GM12878 (cell line): ENCODE data around the gene RPRD1B. TPM values are rescaled to one million over a fixed set of nuclear protein-coding genes. Genes with fewer than 3 reads are reported as not detected.

Experiments
- BHLHE40 ChIP-seq, 2 experiments: fragments of 450-650 bp in 1 of 2; IDR thresholded peaks; 2 replicates each; pipeline ENCODE4 v1.6.1; 2011 to 2017; ENCODE audit warnings: low read depth in 2 of 2, borderline replicate concordance in 1 of 2, improper control_type of control experiment in 1 of 2, low read length in 1 of 2, mild to moderate bottlenecking in 1 of 2
- BRCA1 ChIP-seq: IDR thresholded peaks from 2 replicates; pipeline ENCODE4 v1.6.1; 2011; ENCODE audit warnings: low read depth, low read length, improper control_type of control experiment
- CBX3 ChIP-seq: fragments of 200-600 bp; sonication (generic); IDR thresholded peaks from 2 replicates; pipeline ENCODE4 v1.6.1; 2016; ENCODE audit warnings: low read depth, borderline replicate concordance
- CBX5 ChIP-seq: sonication (generic); IDR thresholded peaks from 2 replicates; pipeline ENCODE4 v1.6.1; 2016; ENCODE audit warnings: low read depth, moderate library complexity, mild to moderate bottlenecking, inconsistent platforms
- E2F4 ChIP-seq: IDR thresholded peaks from 2 replicates; pipeline ENCODE4 v1.6.1; 2012; ENCODE audit warnings: low read depth, low read length, improper control_type of control experiment
- HSF1 ChIP-seq: fragments of 150-350 bp; IDR thresholded peaks from 2 replicates; pipeline ENCODE4 v1.6.1; 2014; ENCODE audit warnings: mild to moderate bottlenecking, low read depth, low read length
- MAX ChIP-seq: IDR thresholded peaks from 2 replicates; pipeline ENCODE4 v1.6.1; 2012; ENCODE audit warnings: low read depth, low read length, improper control_type of control experiment
- NFXL1 ChIP-seq: fragments of 450-650 bp; IDR thresholded peaks from 2 replicates; pipeline ENCODE4 v1.6.1; 2017; ENCODE audit warnings: antibody characterized with exemption, mild to moderate bottlenecking, borderline replicate concordance
- POLR2AphosphoS5 ChIP-seq: IDR thresholded peaks from 2 replicates; pipeline ENCODE4 v1.6.1; 2011; ENCODE audit warnings: mild to moderate bottlenecking, low read length, inconsistent platforms
- RBBP5 ChIP-seq: fragments of 200-600 bp; sonication (generic); conservative IDR thresholded peaks from 2 replicates; pipeline ENCODE4 v1.6.1; 2016
- SPI1 ChIP-seq: IDR thresholded peaks from 2 replicates; pipeline ENCODE4 v1.6.1; 2011; ENCODE audit warnings: low read depth, mild to moderate bottlenecking, low read length, moderate library complexity, borderline replicate concordance; ENCODE audit not compliant: insufficient read depth
- SRF ChIP-seq, 2 experiments: IDR thresholded peaks; 2 replicates each; pipeline ENCODE4 v1.6.1; 2011; ENCODE audit warnings: low read depth in 2 of 2, low read length in 2 of 2, mild to moderate bottlenecking in 1 of 2, moderate library complexity in 1 of 2
- TCF3 ChIP-seq: IDR thresholded peaks from 2 replicates; pipeline ENCODE4 v1.6.1; 2012; ENCODE audit warnings: low read depth, mild to moderate bottlenecking, low read length, borderline replicate concordance; ENCODE audit not compliant: insufficient read depth
- ZBED1 ChIP-seq: IDR thresholded peaks from 2 replicates; pipeline ENCODE4 v1.6.1; 2016; ENCODE audit warnings: borderline replicate concordance
- ZBTB40 ChIP-seq: fragments of 450-650 bp; IDR thresholded peaks from 2 replicates; pipeline ENCODE4 v1.6.1; 2016; ENCODE audit warnings: mild to moderate bottlenecking, moderate library complexity, borderline replicate concordance
- ZNF384 ChIP-seq: IDR thresholded peaks from 2 replicates; pipeline ENCODE4 v1.6.1; 2012; ENCODE audit warnings: low read depth, mild to moderate bottlenecking, low read length, improper control_type of control experiment, borderline replicate concordance
- ZNF687 ChIP-seq: fragments of 450-650 bp; IDR thresholded peaks from 2 replicates; pipeline ENCODE4 v1.6.1; 2017; ENCODE audit warnings: mild to moderate bottlenecking, moderate library complexity
- polyA plus RNA-seq, 11 experiments: library from polyadenylated mRNA; depleted of rRNA in 4 of 11; unstranded in 6 of 11; stranded (reverse) in 5 of 11; fragments of >200 nt; fragmentation: Nextera tagmentation in 4 of 11; fragmentation: Illumina TruSeq in 1 of 11; extraction: Ambion mirVana in 4 of 11; extraction: Trizol in 1 of 11; gene quantifications; 1 replicate in 1 of 11; 2 replicates in 10 of 11; pipeline versions ENCODE4 v1.2.1 to v1.2.3, GENCODE V29; 2011 to 2016; ENCODE audit warnings: inconsistent platforms in 2 of 11, missing spikeins in 2 of 11, low read depth in 1 of 11
- total RNA-seq, 4 experiments: library from RNA; depleted of rRNA in 3 of 4; stranded (reverse); fragments of >200 nt in 3 of 4; fragmentation: Illumina TruSeq in 1 of 4; extraction: Trizol in 1 of 4; gene quantifications; 2 replicates each; pipeline versions ENCODE4 v1.2.1 to v1.2.3, GENCODE V29; 2013 to 2021

RPRD1B gene
- total and polyA plus RNA-seq, 10 of the 15 experiments (the other 5 are each of a cell fraction or from before 2014, with no cell fraction given) = 5.2 to 40.2 (median 30.0) TPM

GRCh38 chr20:38033330-38034107, at the start of gene RPRD1B, which contains the start of gene TTI1 (continued):
- TF ChIP-seq SPI1 = no peak
- TF ChIP-seq TCF3 = 0 out of 2 replicates have a peak, but pooled peaks have one; percentile 23
- TF ChIP-seq ZNF384 = no peak
- TF ChIP-seq POLR2AphosphoS5 = peak; percentile 87
- peak; percentile 49 for TF ChIP-seq MAX
- TF ChIP-seq BHLHE40 (IDR thresholded peaks at IDR 0.05; ENCODE audit: borderline replicate concordance in 1 of 2, low read depth in 2 of 2, low read length in 1 of 2) = peak in 1 of 2 experiments; percentile 78; a peak in 2 of 4 replicates
- TF ChIP-seq ZBTB40 = peak; percentile 95
- no peak for TF ChIP-seq NFXL1
- TF ChIP-seq ZBED1 = no peak
- TF ChIP-seq RBBP5 = no peak
- TF ChIP-seq BRCA1 = no peak
- TF ChIP-seq ZNF687 = peak; percentile 97
- peak; percentile 38; the same call in 1 of the 2 replicates for TF ChIP-seq HSF1
- TF ChIP-seq SRF (IDR thresholded peaks at IDR 0.05; ENCODE audit: low read depth in 2 of 2, low read length in 2 of 2) = peak in 1 of 2 experiments; percentile 87; a peak in 2 of 4 replicates
- no peak for TF ChIP-seq CBX5
- peak; percentile 69 for TF ChIP-seq E2F4
- no peak for TF ChIP-seq CBX3
